PFSK-1 (cell line): ENCODE measurements around the gene PHETA1.

Source experiments
- FOXP2 ChIP-seq: optimal IDR thresholded peaks from 2 replicates; pipeline ENCODE3; 2011; ENCODE audit warnings: borderline replicate concordance, control low read depth, inconsistent platforms; ENCODE audit not compliant: insufficient read depth; ENCODE audit errors: extremely low read length, extremely low read depth
- TAF1 ChIP-seq: IDR thresholded peaks from 2 replicates; pipeline ENCODE4 v1.6.1; 2012; ENCODE audit warnings: low read length, control low read depth, borderline replicate concordance; ENCODE audit not compliant: insufficient read depth

GRCh38 chr12:111367661-111368221, 1.2 kb downstream of the PHETA1 start:
- TF ChIP-seq FOXP2 (no peak), TAF1 (no peak)
